ENCODE results near the gene WIPF3.

WIPF3 gene

DNA sequence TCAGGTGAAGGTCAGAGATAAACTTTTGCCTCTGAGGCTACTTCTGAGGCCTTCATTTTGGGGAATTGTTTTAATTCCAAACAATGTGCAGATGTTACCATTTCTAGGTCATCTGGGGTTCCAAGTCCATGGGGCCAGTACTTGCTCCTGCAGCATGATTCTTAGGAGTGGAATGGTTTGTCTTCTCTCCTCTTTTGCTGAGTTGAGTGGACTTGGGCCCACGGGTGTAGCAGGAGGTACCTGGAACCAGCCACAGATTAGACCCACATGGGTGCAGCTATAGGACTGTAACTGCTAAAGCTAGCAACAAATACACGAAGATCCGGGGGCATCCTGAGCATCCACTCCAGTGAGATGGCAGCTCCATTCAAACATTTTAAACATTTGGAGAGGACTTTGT lies 41.6 kb downstream of the WIPF3 start:
- DNase-seq (ENCODE audit: low read depth, low spot score) = no peak

DNA sequence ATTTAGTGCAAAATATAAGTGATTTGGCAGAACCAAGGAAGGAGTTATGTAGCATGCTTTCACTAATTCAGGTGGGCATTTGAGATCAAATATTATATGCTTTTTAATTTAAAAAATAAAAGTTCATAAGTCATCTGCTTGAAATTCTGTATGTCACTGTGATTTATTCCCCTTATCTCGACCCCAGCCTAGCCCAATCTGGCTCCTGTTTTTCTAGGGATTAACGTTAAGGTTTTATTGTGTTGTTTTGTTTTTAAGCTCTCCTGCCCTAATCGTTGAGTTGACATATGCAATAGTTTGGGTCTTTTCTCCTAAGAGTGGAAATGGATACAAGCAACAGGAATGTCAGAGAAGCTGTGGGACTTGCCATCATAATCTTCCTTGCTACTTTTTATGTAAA lies 42.6 kb downstream of the WIPF3 start:
- DNase-seq (ENCODE audit: low read depth, low spot score) = no peak

DNA sequence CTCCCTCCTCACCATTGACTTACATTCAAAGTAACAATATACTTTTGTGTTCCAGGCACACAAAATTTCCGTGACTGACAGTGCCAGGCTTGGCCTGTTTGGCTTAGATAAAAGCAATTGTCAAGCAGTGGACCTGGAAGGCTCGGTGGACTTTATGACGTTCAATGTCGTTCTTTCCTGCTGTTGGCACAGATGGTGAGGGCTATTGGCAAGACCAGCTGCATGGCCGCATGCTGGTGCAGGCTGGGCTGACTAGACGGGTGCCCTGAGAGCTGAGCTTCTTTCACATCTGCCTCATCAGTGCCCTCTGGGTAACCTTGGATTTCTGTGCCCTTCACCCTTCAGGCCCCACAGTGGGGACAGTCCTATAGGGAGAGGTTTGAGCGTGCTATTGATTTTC lies 45.2 kb downstream of the WIPF3 start:
- no peak for DNase-seq (ENCODE audit: low read depth, low spot score)

DNA sequence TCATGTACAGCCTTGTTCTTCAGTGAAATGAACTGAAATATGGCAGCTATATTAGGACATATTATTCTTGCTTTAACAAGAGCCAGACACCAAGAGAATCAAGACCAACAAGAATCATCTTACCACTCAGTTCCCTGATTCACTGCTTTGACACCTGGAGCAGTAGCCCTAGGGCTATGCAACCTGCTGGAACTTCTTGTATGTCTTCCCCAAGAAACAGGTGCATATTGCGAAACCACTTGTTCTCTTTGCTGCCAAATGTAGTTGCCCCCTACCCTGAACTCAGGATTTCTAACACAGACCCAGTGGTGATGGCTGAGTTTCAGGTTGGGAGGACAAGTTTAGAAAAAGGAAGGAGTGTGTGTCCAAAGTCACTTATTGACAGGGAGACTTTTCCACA lies 46.1 kb downstream of the WIPF3 start:
- DNase-seq (ENCODE audit: low read depth, low spot score) = no peak

DNA sequence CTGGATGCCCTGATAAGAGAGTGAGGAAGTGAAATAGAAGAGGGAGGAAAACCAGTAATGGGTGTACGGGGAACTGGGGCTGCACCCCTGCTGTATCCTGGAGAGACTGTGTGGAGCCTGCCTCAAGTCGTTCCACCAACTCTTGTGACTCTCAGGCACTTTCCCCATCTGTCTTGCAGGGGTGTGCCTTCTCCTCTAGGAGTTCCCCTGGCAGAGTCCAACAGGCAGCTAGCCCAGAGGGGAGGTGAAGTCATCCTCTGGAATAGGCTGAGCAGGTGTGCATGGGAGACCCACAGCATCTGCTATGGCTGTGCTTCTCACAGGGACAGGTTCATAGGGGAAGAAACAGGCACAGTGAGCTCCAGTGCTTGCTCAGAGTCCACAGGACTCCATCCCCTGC lies 46.8 kb downstream of the WIPF3 start:
- DNase-seq (ENCODE audit: low read depth, low spot score) = no peak

DNA sequence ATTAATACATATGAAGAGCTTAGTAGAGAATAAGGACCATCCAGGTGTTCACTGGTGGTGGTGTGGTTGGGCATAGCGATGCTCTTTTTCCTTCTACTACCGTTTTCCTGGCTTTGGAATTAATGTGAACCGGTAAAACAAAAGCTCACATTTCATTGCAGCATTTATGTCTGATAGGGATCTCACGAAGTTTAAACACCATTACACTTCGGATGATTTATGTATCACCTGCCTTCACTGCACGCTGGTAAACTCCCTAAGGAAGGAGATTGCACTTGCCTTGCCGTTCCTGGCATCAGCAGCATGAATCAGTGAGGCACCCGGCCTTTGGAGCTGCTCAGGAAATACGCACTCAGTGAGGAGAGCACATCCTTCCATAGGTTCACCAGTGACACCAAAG lies 47.5 kb downstream of the WIPF3 start:
- no peak for DNase-seq (ENCODE audit: low read depth, low spot score)

DNA sequence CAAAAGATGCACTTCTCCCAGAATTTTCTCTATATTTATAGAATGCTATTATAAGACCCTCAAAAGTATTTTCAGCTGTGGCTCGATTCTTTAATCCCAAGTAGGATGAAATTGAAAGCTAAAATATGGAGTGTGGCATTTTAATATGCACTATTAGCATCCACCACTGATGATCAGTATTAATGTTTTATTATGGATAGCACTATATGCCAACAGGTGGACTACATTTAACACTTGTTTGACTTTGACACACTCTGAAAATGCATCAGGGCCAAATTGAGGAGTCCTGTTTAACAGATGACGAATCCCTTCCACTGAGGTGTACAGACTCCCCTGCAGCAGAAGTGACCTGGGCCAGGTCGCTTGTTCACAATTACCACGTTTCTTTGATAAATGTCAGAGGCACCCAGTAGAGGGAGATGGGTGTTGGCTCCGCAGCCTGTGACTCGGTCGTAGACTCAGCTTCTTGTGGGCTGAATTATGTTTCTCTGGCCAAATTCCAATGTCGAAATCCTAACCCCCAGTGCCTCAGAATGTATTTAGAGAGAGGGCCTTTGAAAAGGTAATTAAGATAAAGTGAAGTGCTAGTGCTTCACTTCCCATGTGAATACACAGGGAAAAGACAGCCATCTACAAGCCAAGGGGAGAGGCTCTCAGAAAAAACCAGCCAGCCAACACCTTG lies 48.1 kb downstream of the WIPF3 start:
- no peak for DNase-seq (ENCODE audit: low read depth, low spot score)

DNA sequence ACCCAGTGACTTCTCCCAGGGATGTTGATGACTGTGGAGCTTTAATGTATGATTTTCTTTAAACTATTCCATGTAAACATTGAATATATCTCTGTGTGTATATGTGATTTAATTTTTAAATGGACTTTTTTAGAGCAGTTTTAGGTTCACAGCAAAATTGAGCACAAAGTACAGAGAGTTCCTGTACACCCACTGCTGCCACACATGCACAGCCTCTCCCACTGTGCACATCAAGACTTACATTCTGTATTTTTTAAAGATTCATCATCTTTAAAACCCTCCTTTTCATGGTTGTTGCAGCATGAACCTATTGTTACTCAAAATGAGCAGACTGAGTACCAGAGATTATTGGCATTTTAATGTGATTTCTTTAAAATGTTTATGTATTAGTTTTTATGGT lies 51.3 kb downstream of the WIPF3 start:
- DNase-seq (ENCODE audit: low read depth, low spot score) = no peak

DNA sequence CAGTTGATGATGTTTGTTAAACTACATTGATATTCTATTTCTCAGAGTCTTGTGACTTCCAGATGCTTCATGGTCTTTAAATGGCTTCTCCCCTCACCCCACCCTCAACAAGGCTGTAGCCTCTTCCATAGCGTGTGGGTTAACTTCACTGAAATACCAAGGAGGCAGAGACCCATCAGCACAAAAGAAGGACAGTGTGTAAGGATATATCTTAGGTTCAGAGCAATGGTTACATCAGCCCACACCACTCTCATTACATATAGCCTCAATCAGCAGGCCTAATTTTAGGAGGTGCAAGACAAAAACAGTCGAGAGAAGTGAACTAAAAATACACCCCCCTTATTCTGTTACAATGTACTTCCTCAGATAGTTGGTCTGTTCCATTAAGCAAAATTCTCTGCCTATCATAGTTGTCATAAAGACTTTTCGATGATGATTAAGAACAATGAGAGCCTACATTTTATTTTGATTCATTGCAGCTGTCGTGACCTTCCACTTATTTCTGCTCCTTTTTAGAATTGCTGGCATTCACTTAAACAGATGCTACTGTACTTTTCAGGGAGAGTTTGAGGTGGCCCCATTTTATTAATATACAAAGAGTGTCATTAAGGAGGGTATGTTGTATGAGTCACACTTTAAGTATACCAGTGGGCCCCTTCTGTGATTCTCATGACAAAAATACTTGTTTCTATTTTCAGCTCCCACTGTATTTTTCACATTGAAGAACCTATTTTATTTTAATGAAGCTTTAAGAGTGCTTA lies 52.1 kb downstream of the WIPF3 start:
- DNase-seq (ENCODE audit: low read depth, low spot score) = no peak

DNA sequence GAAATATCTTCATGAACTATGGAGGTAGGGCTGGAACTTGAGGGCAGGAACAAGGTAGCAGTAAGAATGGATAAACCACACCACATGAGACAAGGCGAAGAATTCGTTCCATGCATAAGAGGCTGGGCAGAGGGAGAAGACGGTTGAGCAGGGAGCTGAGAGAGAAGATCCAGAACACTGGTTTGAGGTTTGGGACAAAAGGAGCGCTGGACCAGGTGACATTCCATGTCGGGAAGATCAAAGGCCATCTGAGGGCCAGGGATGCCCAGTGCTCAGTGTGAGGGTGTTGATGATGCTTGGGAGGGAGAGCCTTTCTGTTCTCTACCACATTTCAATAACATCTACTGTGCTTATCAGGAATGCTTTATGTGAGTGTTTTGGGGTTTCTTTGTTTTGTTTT lies 52.8 kb downstream of the WIPF3 start:
- no peak for DNase-seq (ENCODE audit: low read depth, low spot score)

DNA sequence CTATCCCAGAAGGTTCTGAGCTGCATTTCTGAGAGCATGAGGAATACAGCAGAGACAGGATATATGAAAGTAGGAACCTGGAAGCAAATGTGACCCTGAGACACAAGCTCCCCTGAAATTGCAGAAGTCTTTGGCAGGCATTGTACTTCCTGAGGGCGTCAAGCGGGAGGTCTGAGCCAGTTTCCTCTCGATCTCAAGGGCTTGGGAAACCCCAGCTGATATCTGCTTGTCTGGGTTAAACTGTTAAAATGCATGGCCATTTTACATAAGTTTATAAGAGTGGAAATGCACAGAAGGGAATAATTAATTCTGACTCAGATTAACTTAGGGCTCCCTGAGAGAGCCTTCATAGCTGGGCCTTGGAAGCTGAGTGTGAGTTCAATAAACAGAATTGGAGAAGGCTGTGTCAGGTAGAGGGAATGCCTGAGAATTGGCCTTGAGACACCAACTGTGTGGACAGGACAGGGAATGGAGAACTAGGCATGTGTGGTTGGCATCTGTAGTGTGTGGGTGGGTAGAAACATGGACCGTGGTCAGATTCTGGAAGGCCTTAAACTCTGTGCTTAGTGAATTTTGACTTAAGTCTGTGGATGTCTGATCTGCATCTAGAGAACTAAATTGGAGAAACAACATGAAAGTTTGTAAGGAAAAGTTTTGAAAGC lies 53.3 kb downstream of the WIPF3 start:
- DNase-seq (ENCODE audit: low read depth, low spot score) = no peak

DNA sequence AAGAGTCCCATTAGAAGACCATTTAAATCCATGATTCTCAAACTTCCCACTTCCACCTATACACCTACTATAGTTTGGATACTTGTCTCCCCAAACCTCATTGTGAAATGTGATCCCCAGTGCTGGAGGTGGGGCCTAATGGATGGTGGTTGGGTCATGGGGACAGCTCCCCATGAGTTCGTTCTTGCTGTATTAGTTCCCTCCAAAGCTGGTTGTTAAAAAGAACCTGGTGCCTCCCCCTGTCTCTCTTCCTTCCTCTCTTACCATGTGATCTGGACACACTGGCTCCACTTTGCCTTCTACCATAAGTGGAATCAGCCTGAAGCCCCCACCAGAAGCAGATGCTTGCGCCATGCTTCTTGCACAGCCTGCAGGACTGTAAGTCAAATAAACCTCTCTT lies 53.9 kb downstream of the WIPF3 start:
- DNase-seq (ENCODE audit: low read depth, low spot score) = no peak

DNA sequence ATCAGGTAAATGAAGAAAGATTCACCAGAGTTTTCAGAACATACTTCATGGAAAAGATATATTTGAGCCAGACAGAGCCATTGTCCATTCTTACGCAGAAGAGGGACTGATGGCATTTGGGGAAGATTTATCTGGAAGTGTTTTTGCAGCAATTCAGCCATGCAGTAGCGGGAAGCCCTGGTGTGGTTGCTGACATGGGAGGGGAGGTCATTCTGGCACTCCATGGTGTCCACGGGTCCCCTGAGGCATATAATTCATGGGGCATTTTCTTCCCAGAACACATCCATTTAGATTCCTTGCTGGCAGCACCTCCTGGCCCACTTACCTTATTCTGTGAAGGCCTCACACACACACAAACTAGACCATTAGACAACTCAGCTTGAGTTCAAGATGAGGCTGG lies 55.6 kb downstream of the WIPF3 start:
- no peak for DNase-seq (ENCODE audit: low read depth, low spot score)

DNA sequence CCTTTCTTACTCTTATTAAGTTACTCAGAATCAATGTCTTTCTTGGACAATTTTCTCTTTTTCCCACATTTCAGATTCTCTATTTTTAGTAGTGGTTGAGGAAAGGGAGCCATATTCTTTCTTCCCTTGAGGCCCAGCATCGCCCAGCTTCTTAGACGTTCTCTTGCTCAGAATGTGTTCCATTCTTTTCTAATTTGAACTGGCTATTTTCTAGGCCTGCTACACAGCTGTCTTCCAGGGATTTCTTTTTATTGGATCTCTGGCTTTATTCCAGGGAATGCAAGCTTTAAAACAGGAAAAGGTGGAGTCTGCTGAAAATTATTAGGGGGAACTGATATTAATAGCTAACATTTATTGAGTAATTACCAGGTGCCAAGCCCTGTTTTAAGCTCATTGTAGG lies 58.3 kb downstream of the WIPF3 start:
- DNase-seq (ENCODE audit: low read depth, low spot score) = no peak

DNA sequence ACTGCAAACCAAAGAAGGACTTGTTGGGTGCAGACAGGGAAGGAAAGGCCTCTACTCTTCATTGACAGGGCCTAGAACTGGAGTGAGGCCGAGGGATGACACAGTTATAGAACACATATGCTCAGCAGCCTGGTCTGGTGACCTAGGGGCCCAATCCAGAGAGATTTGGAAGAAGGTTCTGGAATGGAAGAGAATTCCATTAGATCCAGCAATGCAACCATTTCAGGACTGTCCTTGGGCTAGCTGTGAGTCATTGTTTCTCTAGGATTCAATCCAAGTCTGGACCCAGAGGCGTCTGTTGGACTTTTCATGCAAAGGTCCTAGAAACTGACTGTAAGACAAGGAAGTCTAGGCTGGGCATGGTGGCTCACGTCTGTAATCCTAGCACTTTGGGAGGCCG lies 59.2 kb downstream of the WIPF3 start:
- no peak for DNase-seq (ENCODE audit: low read depth, low spot score)

DNA sequence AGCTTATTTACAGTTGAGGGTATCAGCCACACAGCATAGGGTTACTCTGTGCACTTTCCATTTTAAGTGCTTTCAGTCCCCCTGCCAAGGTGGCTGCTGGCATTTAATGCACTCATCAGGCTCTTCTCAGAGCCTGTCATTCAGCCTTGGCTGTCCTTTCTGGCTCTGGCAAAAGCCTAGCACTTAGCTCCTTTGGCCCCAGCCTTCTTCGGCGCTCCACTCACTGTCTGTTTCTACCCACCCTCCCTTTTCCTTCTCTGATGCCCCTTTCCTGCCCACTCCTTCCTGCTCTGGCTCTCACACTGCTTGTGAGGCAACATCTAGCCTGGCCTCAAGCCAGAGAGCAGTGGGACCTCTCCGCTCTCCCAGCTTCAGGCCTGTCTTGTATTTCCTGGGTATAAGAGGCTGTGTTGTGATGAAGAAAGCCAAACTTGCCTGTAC lies 60.2 kb downstream of the WIPF3 start:
- no peak for DNase-seq (ENCODE audit: low read depth, low spot score)

DNA sequence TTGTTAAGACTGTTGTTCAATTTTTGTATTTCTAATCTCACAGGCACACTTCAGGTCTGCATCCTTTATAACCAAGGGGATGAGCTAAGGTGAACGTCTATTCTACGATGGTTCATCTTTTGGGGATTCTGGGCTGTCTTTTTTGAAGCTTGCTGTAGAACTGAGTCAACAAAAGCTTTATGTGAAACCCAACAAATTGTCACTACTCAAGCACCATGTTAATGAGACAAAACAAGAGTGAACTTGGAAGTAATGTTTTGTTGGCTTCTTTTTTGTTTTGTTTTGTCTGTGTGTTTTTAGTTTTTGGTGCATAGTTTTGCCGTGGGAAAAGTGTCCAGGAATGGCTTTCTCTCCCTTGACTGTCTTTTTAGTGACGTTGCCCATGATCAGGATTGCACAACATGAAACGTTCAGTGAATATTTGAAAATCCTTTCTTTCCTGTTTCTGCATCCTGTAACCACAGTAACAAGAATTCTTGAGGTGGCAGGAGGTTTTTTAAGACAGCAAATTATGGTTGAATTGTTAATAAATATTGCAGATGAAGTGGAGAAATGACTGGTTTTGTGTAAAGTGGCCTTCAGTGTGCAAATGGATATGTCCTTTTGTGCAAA lies 65.6 kb downstream of the WIPF3 start:
- no peak for DNase-seq (ENCODE audit: low read depth, low spot score)

DNA sequence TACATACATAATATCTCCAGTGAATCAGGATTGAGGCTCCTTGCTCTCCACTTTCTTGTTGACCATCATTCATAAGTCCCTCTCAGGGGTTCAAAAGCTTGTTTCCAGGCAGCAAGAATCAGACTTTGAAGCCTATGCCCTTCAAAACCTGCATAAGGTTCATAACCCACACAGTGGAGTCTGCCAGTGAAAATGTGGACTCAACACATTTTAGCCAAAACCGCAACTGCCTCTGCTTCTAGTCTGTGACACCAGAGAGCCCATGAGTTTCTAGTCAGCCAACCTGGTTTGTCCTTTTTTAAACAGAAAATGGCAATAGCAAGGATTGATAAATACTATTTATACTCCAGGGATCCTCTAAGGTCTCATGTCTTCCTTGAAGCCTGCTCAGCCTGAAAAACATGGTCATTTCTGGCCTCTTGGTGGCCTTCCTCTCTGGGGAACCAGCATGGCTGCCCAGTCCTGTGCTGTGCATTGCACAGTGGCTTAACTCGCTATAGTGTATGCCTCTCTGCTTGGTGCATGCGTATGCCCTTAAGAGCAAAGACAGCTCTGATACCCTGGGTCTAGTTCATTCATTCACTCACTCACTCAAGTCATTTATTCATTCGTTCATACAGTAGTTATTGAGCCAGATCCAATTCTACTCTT lies 67.5 kb downstream of the WIPF3 start:
- no peak for DNase-seq (ENCODE audit: low read depth, low spot score)

DNA sequence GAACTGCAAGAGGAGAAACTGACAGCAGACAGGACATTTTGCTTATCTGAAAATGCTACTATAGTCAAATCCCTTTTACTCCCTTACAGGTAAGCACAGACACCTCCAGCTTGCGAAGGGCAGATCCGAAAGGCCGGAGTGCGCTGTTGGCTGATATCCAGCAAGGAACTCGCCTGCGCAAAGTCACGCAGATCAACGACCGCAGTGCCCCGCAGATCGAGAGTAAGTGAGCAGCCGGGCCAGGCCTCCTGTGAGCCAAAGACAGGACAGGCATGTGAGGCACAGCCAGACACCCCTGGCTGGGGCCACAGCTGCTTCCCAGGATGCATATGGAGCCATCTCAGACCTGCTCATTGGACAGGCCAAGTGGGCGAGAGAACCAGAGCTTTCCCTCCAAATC lies 69.4 kb downstream of the WIPF3 start:
- DNase-seq (ENCODE audit: low read depth, low spot score) = no peak

DNA sequence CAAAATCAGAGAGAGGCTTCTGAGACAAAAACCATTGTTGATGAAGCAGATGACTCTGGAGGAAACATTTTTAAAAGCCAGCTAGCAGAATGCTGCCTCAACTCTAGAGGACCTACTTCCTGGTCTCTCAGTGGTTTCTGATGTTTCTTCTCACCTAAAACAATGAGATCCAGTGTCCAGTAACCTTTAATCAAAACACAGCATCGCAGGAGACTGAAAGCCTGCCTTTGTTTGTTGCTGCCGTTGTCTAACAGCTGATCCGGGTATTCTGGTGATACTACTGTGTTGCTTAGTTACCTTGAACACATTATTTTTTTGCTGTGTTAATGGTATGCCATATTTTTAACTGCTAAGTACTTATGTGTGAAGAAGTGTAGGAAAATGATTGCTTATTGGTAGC lies 70.9 kb downstream of the WIPF3 start:
- DNase-seq (ENCODE audit: low read depth, low spot score) = no peak

DNA sequence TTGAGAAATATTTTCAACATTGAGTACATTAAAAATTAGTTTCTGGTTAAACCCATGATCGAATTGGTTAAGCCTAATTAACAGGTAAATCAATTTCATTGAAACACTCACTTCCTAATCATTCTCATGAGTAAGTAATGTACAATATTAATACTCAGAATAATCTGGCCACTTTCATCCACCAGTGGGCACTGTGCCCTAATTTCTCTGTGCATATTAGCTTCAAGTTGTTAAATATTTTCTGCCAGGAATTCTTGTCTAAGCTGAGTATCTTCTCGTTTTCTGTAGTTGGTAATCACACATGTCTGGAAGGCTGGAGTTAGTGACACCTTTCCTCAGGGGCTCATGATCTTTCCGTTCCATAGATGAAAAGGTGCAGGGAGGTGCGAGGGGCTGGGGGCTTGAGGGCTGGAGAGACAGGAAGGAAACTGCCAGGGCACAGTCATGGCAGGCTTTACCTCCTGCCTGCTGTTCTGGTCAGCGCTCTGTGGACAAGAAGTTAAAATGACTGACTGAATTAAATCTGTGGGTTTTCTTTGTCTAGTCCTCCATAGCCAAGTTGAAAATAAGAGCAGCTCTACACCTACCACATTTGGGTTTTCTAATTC lies 71.9 kb downstream of the WIPF3 start:
- DNase-seq (ENCODE audit: low read depth, low spot score) = no peak

DNA sequence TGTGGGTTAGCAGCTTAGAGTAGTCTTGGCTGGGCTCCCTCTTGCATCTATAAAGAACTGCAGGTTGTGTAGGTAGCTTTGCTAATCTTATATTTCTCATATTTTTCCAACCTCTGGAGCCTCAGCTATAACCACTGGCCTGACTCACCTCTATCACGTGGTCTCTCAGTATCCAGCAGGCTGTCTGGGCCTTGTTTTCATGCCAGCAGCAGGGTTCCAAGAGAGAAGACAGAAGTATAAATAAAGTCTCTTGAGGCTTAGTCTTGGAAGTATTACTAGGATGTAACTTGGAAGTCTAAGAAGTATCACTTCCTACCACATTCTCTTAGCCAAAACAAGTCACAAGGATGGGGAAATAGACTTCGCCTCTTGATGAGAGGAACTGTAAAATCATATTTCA lies 73.3 kb downstream of the WIPF3 start:
- DNase-seq (ENCODE audit: low read depth, low spot score) = no peak
